Measurements from ENCODE around the gene MESD.
A peak's percentile ranks its signal among the peaks of the same experiment; 100 is the strongest.

Gene MESD

DNA sequence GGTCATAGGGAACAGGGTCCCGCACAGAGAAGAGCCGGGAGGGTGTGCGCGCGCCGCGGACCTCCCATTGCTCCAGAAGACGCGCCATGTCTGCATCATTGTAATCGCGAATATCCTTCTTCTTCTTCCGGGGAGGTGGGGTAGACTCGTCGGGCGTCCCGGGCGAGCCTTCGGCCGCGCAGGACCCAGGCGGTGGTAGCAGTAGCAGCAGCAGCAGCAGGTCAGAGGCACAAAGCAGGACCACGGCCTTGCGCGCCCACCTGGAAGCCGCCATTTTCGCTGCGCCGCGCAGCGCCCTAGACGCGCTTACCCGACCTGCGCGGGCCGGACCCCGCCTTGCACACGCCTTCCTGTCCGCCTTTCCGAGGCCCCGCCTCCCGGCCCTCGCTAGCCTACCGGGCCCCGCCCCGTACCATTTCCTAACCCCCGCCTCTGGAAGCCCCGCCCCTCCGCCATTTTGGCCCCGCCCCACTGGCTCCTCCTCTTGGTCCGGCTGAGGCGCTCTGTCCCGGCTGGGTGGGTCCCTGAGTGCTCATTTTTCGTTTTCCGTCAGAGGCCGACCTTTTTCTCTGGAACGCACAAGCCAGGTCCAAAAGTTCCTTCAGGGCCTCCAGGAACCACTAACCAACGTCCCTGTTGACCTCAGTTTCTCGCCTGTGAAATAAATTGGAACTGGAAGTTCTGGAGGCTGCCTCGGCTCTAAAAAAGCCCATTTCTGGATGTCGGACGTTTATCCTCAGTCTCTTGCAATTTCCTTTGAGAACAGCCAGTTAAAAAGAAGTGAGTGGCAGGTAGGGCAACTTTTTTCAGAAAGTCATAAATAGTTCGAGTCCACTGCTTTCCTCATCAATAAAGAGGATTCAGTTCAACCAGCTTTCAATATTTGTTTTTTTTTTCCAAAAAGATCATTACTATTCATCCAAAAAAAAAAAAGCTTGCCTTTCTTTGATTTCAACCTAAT lies at the start of gene MESD:
Gene MESD (minus strand): TSS at position 302 of the 961 bp plus-strand sequence. CDS start 28 bp downstream, at position 274.
- peak; percentile 79 for DNase-seq

DNA sequence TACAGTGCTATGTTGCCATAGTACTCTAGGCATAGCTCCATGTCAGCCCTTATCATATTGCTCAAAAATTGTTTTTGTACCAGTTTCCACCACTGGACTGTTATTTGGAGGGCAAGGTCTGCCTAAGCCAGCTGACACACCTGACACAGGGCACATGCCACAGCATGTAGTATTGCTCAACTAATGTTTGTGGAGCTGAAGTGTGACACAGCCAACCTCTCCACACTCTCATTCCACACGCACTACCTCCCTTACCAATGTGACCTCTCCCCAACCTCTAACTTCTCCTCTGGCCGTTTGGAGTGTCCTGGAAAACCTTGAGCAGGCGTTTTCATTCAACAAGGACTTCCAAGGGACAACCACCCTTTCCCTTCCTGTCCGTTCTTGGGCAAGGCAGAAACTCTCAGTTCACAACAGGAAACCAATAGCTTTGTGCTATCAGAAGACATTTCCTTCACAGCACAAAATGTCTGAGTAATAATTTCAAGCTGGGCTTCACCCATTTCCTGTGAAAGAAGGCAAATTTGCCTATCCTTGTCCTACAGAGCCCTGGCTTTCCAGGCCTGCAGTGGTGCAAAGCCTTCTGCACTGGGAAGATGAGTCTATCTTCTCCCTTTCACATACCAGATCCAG lies 49.5 kb upstream of the MESD start:
- no peak for DNase-seq

DNA sequence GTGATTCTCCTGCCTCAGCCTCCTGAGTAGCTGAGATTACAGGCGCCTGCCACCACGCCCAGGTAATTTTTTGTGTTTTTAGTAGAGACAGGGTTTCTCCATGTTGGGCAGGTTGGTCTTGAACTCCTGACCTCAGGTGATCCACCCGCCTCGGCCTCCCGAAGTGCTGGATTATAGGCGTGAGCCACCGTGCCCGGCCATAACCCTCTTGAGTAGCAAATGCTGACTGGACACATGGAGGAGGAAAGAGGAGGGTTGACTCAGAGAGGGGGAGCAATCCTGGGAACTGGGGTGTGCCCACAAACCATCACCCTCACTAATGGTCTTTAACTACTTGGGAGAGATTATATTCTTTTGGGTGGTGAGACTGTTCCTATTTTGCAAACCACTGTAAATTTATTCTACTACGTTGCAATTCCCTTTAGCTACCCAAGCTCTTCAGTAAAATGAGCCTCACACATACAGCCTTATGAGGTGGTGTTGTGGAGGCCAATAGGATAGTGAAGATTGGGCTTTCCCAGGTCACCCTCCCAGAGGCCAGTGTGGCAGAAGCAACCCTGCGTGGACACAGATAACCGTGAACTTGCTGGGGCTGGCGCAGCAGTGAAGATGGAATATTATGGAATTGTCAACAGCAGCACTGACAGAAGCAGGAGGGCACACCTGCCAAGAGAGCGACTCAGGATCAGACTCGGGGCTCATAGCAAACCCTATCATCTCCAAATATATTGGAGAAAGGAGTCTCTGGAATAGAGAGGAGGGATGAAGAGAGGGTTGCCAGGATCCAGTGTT lies 48.5 kb upstream of the MESD start:
- no peak for DNase-seq

DNA sequence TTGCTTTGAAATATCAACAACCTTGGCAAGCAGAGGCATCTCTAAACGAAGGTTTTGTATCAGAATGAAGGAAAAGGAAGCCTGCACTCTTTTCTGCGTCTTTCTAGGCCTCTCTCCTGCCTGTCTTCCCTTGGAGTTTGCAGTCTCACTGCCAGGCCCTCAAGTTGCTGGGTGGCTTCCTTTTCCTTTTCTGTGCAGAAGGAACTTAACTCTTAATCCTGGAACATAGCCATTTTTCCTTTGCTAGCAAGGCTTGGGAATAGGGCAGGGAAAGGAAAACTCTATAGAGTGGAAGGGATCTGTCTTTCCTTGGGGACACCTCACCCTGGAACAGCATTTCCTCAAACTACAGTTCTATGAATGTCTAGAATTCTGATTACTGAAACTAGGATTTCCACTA lies 43.9 kb upstream of the MESD start:
- DNase-seq = no peak

DNA sequence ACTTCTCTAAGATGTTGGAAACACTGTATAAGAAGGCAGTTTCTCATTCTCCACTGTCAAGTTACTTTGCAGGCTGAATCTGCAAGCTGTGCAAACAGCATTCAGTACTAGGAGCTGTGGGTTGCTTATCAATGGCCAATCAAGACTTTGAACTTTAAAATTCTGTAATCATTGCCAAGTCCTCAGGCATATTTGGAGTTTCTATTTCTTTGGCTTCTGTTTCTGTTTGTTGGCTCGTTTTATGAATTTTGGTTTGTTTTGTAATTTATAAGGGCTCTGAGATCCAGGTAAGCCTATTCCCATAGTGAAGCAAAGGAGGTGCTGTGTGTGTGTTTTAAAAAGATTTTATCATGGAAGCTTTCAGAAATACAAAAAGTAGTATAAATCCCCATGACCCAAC lies 43.2 kb upstream of the MESD start:
- no peak for DNase-seq

DNA sequence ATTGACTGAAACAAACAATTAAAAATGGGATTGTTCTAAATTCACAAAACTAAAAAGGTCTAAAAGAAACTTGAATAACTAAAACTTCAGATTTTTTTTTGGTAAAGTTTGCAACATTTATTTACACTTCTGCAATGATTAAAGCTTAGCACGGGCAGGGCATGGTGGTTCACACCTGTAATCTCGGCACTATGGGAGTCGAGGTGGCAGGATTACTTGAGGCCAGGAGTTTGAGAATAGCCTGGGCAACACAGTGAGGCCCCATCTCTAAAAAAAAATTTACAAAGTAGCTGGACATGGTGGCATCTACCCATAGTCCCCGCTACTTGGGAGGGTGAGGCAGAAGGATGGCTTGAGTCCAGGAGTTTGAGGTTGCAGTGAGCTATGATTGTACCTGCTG lies 42.7 kb upstream of the MESD start:
- DNase-seq = no peak

DNA sequence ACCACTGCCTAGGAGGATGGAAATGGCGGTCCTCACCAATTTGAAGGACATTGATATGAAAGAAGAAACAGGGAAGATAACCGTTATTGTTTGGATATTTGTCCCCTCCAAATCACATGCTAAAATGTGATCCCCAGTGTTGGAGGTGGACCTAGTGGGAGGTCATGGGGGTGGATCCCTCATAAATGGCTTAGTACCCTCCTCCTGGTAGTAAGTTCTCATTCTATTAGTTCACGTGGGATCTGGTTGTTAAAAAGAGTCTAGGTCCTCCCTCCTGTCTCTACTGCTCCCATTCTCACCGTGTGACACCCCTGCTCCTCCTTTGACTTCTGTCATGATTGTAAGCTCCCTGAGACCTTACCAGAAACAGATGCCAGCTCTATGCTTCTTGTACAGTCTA lies 41.6 kb upstream of the MESD start:
- DNase-seq = no peak

DNA sequence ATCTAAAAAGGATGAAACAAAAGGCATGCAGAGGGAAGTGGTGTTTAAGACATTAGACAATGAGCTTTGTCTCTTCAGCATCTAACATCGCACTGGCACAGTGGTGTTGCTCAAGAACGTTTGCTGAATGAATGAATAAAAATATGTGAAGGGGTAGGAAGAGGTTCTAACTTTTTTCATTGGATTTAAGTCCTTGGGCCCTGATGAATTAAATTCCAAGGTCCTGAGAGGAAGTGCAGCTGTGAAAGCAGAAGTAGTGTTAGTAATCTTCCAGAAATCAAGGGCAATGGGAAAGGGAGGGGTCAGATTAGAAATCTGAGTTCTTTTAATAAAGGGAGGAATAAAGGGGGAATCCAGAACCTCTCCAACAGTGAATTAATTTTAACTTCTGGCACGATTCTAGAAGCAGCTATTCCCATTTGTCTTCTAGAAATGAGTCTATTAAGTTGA lies 40.7 kb upstream of the MESD start:
- no peak for DNase-seq

DNA sequence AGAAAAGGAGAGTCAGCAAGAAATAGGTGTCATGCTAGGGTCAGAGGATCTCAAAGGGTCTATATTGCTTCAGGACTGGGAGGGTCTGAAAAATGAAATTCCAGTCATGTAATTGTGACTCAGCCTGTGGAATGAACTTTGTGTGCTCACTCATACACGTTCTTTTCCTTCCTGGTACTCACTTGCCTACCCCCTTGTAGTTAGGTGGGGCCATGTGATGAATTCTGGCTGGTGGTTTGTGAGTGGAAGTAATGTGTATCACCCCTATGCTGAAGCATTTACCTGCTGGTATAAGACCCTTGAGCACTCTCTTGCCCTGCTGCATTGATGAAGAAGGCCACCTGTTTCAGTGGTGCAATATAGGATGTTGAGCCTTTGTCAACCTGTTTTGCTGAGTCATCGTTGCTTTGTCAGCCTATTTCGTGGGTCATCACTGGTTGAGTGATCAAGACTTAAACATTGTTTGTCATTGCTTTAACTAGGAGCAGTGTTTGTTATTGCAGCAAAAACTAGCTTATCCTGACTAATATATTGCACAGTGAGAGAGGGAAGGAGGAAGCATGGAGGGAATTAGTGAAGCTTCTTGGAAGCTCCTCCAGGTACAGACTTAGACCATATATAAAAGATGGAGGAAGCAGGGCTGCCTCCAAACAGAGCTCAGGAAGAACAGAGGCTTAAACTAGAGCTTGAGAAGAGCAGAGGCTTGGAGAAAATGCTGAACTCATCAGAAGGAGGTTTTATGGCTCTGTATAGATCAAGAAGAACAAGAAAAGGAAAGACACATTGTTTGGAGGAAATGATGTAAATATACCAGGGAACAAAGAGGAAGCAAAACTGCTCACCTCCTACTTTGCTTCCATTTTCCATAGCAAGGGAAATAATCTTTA lies 40.0 kb upstream of the MESD start:
- DNase-seq = no peak

DNA sequence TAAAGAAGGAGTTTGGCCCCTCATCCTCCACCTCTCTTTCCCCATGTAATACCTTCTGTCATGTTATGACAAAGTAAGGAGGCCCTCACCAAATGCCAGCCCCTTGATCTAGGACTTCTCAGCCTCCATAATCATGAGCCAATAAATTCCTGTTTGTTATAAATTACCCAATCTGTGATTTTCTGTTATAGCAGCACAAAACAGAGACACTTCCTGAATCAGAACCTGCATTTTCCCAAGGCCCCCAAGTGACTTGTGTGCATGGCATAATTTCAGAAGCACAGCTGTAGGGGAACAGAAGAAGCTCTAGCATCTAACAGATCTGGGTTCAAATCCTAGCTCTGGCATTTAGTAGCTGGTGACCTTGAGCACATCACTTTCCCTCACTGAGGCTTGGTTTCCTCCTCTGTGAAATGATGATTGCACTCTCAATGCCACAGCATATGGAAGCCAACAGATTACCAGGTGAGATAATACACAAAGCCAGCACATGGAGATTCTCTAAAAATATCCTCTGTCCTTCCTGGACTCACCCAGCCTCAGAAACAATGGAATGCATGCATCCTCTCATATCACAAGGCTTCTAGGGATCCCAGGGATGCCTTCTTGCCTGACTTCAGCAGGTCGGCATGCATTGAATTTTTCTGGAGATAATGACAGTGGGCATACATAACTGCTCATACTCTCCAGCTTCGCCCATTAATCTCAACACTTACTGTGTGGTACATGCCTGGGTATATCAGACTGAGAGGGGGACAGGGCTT lies 37.4 kb upstream of the MESD start:
- DNase-seq = no peak

DNA sequence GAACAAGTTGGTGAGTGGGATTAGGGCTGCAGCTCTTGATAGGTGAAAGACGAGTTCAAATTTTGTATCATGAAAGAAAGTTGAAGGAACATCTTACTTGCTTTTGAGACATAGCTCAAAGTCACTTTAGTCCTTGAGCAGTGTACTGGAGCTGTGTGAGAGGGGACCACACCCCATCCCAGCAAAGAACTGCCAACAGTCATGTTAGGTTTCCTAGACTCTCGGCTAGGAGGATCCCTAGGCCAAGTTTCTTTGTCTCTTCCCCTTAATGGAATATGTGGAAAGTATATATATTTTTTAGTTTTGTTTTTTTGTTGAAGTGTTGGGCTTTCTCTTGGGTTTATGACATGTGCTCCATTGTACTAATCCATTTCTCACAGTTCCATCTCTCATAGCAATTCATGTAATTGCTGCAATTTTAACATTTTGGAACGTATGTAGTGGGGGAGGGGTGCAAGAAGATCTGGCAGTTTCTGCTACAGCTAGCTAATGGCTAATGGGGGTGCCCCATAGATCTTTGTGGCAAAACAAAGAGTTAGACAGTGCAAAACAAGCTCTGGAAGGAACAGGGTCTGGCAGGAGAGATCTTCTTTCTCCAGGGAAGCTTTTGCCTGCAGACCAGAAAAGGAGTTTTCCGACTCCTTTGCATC lies 36.2 kb upstream of the MESD start:
- no peak for DNase-seq

DNA sequence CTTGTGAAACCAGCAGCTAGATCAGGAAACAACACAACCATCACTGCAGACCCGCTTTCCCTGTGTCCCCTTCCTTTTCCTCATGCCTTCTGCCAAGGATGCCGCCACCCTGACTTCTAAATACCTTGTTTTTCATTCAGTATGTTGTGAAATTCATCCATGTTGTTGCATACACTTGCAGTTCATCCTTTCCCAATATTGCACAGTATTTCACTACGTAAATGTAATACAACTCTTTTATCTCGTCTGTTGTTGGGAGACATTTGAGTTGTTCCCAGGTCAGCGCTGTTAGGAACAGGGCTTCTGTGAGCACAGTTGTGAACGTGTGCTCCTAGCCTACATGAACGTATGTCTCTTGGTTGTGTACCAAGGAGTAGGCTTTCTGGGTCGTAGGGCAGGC lies 35.3 kb upstream of the MESD start:
- DNase-seq = no peak

DNA sequence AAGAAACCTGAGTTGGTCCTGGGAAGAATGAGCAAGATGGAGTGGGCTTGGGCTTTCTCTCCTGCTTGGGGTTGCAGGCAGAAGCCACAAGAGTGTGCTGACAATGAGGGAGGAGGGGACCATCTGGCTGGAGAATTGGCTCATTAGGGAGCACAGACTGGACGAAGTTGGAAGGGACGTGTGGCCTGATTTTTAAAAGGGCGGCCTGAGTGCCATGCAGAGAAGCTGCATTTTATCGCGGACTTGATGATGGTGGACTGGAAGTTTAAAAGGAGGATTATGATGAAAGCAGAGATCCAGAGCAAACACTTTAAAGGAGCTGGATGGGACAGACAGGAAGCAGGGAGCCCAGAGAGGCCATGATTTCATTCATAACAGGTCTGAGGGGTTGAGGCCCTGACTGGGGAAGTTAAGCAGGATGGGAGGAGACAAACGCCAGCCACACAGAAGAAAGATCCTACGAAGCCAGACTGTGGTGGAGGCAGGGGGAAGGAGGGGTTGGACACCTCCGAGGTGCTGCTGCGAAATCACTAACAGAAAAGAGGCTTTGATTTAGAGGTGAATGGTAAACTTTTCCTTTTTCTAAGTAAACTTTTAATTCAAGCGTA lies 34.8 kb upstream of the MESD start:
- DNase-seq = no peak

DNA sequence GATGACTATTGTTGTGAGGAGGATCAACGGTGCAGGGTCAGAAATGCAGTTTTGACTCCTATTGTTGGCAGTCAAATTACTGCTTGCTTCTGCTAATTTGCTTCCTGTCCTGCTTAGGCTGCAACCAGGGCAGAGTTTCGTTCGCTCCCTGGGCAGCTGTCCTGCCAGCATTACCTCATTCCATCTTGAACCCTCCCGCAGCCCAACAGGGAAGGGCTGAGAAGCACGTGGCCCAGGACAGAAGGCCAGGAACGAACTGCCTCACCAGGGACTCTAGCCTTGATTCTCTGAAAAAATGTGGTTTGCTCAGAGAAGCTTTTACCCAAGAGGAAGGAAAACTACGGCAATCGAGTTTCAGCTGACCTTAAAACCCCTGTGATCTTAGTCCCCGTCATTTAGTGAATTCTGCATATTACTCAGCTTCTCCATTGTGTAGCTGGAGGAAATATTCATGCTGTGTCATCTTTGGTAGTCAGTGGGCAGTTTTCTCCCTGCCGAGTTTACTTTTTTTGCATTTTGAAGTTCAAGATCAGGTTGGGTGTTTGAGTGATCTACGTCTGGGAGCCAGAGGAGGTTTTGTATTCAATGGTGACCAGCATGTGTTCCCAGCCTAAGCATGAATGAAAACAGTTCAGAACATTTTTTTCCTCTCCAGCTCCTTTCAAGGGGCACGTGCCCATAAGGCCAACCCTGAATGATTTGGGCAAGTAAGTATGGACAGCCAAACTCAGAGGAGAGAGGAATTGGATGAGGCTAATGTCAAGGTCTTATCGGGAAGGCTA lies 34.1 kb upstream of the MESD start:
- no peak for DNase-seq

DNA sequence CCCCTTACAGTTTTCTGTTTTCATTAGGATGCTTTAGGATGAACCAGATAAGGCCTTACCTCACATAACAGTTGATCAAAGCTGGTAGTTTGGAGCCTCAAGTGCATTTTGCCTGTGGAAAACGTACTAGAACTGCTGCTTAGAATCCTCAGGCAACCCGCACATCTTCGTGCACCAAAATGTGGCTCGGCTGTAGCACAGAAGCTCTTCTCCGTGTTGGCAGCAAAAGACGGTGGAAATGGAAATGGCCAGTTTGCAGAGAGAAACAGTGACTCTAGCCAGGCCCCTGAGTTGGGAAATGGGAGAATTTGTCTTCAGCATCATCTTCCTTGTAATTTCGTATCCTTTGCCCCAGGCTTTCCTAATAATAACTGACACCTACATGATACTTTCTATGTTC lies 31.7 kb upstream of the MESD start:
- no peak for DNase-seq

DNA sequence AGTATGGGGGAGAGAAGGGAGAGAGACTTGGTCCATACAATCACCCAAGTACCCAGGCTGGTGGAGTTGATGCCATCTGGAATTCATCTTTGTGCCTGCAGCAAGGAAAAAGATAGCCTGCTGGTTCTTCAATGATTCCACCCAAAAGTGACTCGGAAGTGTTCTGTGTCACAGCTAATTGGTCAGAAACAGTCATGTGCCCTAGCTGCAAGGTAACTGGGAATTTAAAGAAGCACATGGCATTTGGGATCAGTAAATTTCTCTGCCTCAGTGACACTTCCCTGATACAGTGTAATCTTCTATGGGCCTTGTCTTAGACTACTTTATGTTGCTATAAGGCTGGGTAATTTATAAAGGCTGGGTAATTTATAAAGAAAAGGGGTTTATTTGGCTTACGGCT lies 28.6 kb upstream of the MESD start:
- DNase-seq = no peak

DNA sequence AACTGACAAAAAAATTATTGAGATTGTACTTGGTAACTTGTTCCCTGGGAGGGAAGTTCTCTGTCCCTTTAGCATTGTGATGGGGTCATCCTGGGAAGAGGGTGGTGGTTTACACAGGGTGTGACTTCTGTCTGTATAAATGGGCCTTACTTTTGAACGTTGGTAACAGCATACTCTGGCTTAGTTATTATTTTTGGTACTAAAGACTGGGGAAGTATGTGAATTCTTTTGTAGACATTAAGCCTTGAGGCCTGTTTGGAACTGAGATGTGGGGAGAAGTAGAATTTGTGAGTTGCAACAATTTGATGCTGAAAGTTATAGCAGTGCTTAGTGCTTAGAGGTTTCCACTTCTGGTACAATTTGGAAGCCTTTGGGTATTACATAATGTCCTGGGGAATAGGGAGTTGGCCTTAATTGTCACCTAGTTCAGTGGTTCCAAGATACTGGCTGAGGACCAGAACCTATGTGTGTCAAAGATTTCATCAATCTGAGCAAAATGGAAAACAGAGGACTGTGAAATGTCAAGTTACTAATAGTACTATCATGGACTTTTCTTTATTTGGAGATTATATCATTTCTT lies 27.0 kb upstream of the MESD start:
- no peak for DNase-seq

DNA sequence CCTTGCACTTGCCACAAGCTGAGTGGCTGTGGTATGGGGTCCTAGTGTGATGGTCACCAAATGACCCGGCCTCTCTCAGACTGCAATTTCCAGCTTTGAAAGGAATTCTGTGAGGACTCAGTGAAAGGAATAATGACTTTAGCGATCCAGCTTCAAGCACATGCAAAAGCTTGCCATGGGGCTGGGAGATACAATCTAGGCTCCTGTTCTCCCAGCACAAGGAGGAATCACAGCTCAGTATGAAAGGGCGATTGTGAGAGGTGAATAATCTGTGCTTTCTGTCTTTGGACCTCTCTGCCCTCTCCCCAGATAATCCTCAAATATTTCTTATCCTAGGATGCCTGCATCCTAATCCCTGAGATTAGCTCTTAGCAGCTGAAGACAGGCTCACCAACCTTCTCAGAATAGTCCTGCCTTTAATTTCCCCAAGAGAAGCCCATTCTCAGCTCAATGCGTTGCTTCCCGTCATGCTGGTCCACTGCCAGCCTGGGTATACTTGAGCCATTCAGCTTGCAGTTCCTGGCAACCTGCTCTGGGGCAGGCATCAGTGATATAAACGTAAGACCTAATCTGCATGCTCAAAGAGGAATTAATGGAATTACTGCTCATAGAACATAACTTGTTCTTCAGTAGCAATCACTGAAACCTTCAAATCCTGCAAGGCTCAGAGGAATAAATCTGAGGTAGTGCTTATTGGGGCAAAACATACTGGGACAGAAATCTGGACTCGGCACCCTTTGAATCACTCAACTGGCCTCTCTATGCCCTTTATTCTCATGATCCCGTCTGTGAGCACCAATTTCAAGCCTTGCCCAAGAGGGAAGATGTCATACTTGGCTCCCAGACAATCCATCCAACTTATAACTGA lies 26.2 kb upstream of the MESD start:
- DNase-seq = no peak
